HG02884 (cell line): ENCODE data around the gene DCAF10.
"Not testable (repeated sequence)": the region's sequence is repeated elsewhere in the genome, so short reads cannot be mapped to it uniquely, and the experiment has no call there.

Experiments used
- ATAC-seq: cut with Tn5 transposase; IDR thresholded peaks from one replicate; pipeline ENCODE4 v1.9.1; 2021; ENCODE audit warnings: mild to moderate bottlenecking, moderate library complexity; ENCODE audit not compliant: unreplicated experiment

The DCAF10 gene

GRCh38 chr9:37800631-37801286, at the start of gene DCAF10:
DCAF10 (plus strand) TSS chr9:37800797; CDS start chr9:37800867, 70 bp downstream.
- ATAC-seq = peak; percentile 69

GRCh38 chr9:37751186-37751585, 49.4 kb upstream of the DCAF10 start:
- no peak for ATAC-seq

GRCh38 chr9:37751704-37752103, 48.9 kb upstream of the DCAF10 start:
- ATAC-seq = not testable (repeated sequence)

- not testable (repeated sequence) for ATAC-seq
Measured at GRCh38 chr9:37752112-37752511, 48.5 kb upstream of the DCAF10 start.

GRCh38 chr9:37752642-37753488, 47.7 kb upstream of the DCAF10 start:
- no peak for ATAC-seq

GRCh38 chr9:37753489-37754190, 47.0 kb upstream of the DCAF10 start, which contains the start of gene TRMT10B:
TRMT10B (plus strand) TSS chr9:37753805; CDS start chr9:37761932, 8,127 bp downstream.
- peak; percentile 75 for ATAC-seq

- ATAC-seq = no peak
Measured at GRCh38 chr9:37758747-37759146, 41.9 kb upstream of the DCAF10 start.

GRCh38 chr9:37760416-37761161, 40.0 kb upstream of the DCAF10 start:
- no peak for ATAC-seq

- no peak for ATAC-seq
Measured at GRCh38 chr9:37761511-37761910, 39.1 kb upstream of the DCAF10 start.

- ATAC-seq = not testable (repeated sequence)
Measured at GRCh38 chr9:37765263-37765662, 35.3 kb upstream of the DCAF10 start.

GRCh38 chr9:37769306-37769705, 31.3 kb upstream of the DCAF10 start:
- ATAC-seq = no peak

GRCh38 chr9:37769995-37770394, 30.6 kb upstream of the DCAF10 start:
- no peak for ATAC-seq

GRCh38 chr9:37775216-37775919, 25.2 kb upstream of the DCAF10 start:
- ATAC-seq = no peak

- no peak for ATAC-seq
Measured at GRCh38 chr9:37776328-37776727, 24.3 kb upstream of the DCAF10 start.

GRCh38 chr9:37778534-37778933, 22.1 kb upstream of the DCAF10 start:
- ATAC-seq = no peak

GRCh38 chr9:37784291-37784615, 16.3 kb upstream of the DCAF10 start:
- no peak for ATAC-seq

GRCh38 chr9:37784616-37785483, 15.7 kb upstream of the DCAF10 start, which contains the start of gene EXOSC3:
EXOSC3 (minus strand) TSS chr9:37785064; CDS start chr9:37785044, 20 bp downstream.
- ATAC-seq = peak; percentile 95

GRCh38 chr9:37787059-37787458, 13.5 kb upstream of the DCAF10 start:
- ATAC-seq = no peak

GRCh38 chr9:37788332-37788731, 12.3 kb upstream of the DCAF10 start:
- no peak for ATAC-seq
